HEK293 (cell line): ENCODE measurements around the gene SPTLC1.

Experiments
- CTCF ChIA-PET: fragments of 350-600 bp; formaldehyde crosslinking; extraction: SDS; loops from one replicate; lab custom pipeline; 2021; ENCODE audit warnings: antibody characterized with exemption; lab: Yijun Ruan, JAX
- POLR2A ChIA-PET: fragments of 300-600 bp; formaldehyde crosslinking; extraction: SDS; loops from one replicate; lab custom pipeline; 2020; ENCODE audit warnings: antibody characterized with exemption, inconsistent platforms; lab: Yijun Ruan, JAX
- H3K27ac ChIP-seq: fragments of 200-500 bp; sonication (Bioruptor generic); 2 replicates; pipeline ENCODE4 v1.5.1; 2014; ENCODE audit warnings: low read depth, low read length, control low read depth, inconsistent platforms; ENCODE audit errors: extremely low read depth
- H3K36me3 ChIP-seq, 2 experiments: fragments of 200-500 bp in 1 of 2; sonication (Bioruptor generic) in 1 of 2; 1 replicate in 1 of 2; 2 replicates in 1 of 2; pipeline ENCODE4 v1.5.1; 2014 to 2017; ENCODE audit warnings: inconsistent platforms in 2 of 2, low read length in 2 of 2; ENCODE audit not compliant: control insufficient read depth in 2 of 2, insufficient read depth in 1 of 2
- H3K4me1 ChIP-seq: fragments of 200-500 bp; sonication (Bioruptor generic); 2 replicates; pipeline ENCODE4 v1.5.1; 2014; ENCODE audit warnings: mild to moderate bottlenecking, low read length, inconsistent platforms; ENCODE audit not compliant: control insufficient read depth, insufficient read depth
- H3K4me3 ChIP-seq: 2 replicates; pipeline ENCODE4 v1.5.1; 2011; ENCODE audit warnings: low read depth, mild to moderate bottlenecking, control low read depth, low read length, moderate library complexity
- H3K9me3 ChIP-seq: fragments of 200-500 bp; sonication (Bioruptor generic); 2 replicates; pipeline ENCODE4 v1.5.1; 2014; ENCODE audit warnings: low read depth, low read length, inconsistent platforms; ENCODE audit not compliant: control insufficient read depth, insufficient read depth
- BCL11A ChIP-seq: fragments of 450-650 bp; formaldehyde crosslinking; IDR thresholded peaks from 2 replicates; pipeline ENCODE4 v1.5.1; 2016; ENCODE audit warnings: low read depth, missing biosample characterization, missing genetic modification characterization
- BCL6B ChIP-seq: fragments of 450-650 bp; formaldehyde crosslinking; IDR thresholded peaks from 2 replicates; pipeline ENCODE4 v1.5.1; 2017; ENCODE audit warnings: missing biosample characterization, missing genetic modification characterization
- FEZF1 ChIP-seq: fragments of 450-650 bp; formaldehyde crosslinking; IDR thresholded peaks from 2 replicates; pipeline ENCODE4 v1.5.1; 2016; ENCODE audit warnings: missing biosample characterization, missing genetic modification characterization
- HOXA7 ChIP-seq: sonication (generic); formaldehyde crosslinking; IDR thresholded peaks from 2 replicates; pipeline ENCODE4 v1.8.1; 2022; ENCODE audit warnings: missing genetic modification reagents, borderline replicate concordance
- HOXC10 ChIP-seq: sonication (generic); formaldehyde crosslinking; IDR thresholded peaks from 2 replicates; pipeline ENCODE4 v1.8.1; 2023; ENCODE audit warnings: mild to moderate bottlenecking, missing genetic modification reagents
- KLF8 ChIP-seq: fragments of 450-650 bp; formaldehyde crosslinking; IDR thresholded peaks from 2 replicates; pipeline ENCODE4 v1.5.1; 2016; ENCODE audit warnings: missing biosample characterization, missing genetic modification characterization
- SP2 ChIP-seq: fragments of 450-650 bp; formaldehyde crosslinking; IDR thresholded peaks from 2 replicates; pipeline ENCODE4 v1.5.1; 2016; ENCODE audit warnings: missing biosample characterization, missing genetic modification characterization
- ZBTB48 ChIP-seq: fragments of 450-650 bp; formaldehyde crosslinking; IDR thresholded peaks from 2 replicates; pipeline ENCODE4 v1.5.1; 2016; ENCODE audit warnings: missing biosample characterization, missing genetic modification characterization
- ZBTB49 ChIP-seq: fragments of 450-650 bp; formaldehyde crosslinking; IDR thresholded peaks from 2 replicates; pipeline ENCODE4 v1.5.1; 2016; ENCODE audit warnings: missing biosample characterization, missing genetic modification characterization, low read depth
- ZNF16 ChIP-seq: fragments of 450-650 bp; formaldehyde crosslinking; IDR thresholded peaks from 2 replicates; pipeline ENCODE4 v1.5.1; 2016; ENCODE audit warnings: low read depth, missing biosample characterization, missing genetic modification characterization
- ZNF174 ChIP-seq: fragments of 450-650 bp; formaldehyde crosslinking; IDR thresholded peaks from 2 replicates; pipeline ENCODE4 v1.5.0; 2017; ENCODE audit warnings: missing biosample characterization, mild to moderate bottlenecking, missing genetic modification characterization
- ZNF184 ChIP-seq: fragments of 450-650 bp; IDR thresholded peaks from 2 replicates; pipeline ENCODE4 v1.5.1; 2018; ENCODE audit warnings: missing biosample characterization, mild to moderate bottlenecking, missing genetic modification characterization
- ZNF211 ChIP-seq: fragments of 450-650 bp; formaldehyde crosslinking; IDR thresholded peaks from 2 replicates; pipeline ENCODE4 v1.5.1; 2016; ENCODE audit warnings: low read depth, missing biosample characterization, missing genetic modification characterization
- ZNF354C ChIP-seq: fragments of 450-650 bp; formaldehyde crosslinking; IDR thresholded peaks from 2 replicates; pipeline ENCODE4 v1.5.1; 2016; ENCODE audit warnings: missing biosample characterization, missing genetic modification characterization, low read depth, borderline replicate concordance
- ZNF423 ChIP-seq: fragments of 450-650 bp; formaldehyde crosslinking; IDR thresholded peaks from 2 replicates; pipeline ENCODE4 v1.5.1; 2016; ENCODE audit warnings: missing biosample characterization, missing genetic modification characterization
- ZNF433 ChIP-seq: fragments of 450-650 bp; formaldehyde crosslinking; IDR thresholded peaks from 2 replicates; pipeline ENCODE4 v1.5.1; 2016; ENCODE audit warnings: missing biosample characterization, missing genetic modification characterization, low read depth
- ZNF514 ChIP-seq: fragments of 450-650 bp; formaldehyde crosslinking; IDR thresholded peaks from 2 replicates; pipeline ENCODE4 v1.5.1; 2016; ENCODE audit warnings: missing biosample characterization, missing genetic modification characterization
- ZNF555 ChIP-seq: fragments of 450-650 bp; formaldehyde crosslinking; conservative IDR thresholded peaks from 2 replicates; pipeline ENCODE4 v1.5.1; 2017; ENCODE audit warnings: missing biosample characterization, mild to moderate bottlenecking, missing genetic modification characterization, inconsistent platforms
- ZNF571 ChIP-seq: fragments of 450-650 bp; formaldehyde crosslinking; IDR thresholded peaks from 2 replicates; pipeline ENCODE4 v1.5.0; 2017; ENCODE audit warnings: missing biosample characterization, missing genetic modification characterization
- ZNF776 ChIP-seq: fragments of 450-650 bp; formaldehyde crosslinking; IDR thresholded peaks from 2 replicates; pipeline ENCODE4 v1.5.0; 2017; ENCODE audit warnings: missing biosample characterization, missing genetic modification characterization, borderline replicate concordance
- ZNF777 ChIP-seq: fragments of 450-650 bp; formaldehyde crosslinking; IDR thresholded peaks from 2 replicates; pipeline ENCODE4 v1.5.1; 2017; ENCODE audit warnings: missing biosample characterization, missing genetic modification characterization, borderline replicate concordance
- ZNF785 ChIP-seq: fragments of 450-650 bp; formaldehyde crosslinking; IDR thresholded peaks from 2 replicates; pipeline ENCODE4 v1.5.1; 2016; ENCODE audit warnings: missing biosample characterization, missing genetic modification characterization
- TF ChIP-seq, protein P1 (sequence below): fragments of 450-650 bp; formaldehyde crosslinking; IDR thresholded peaks from 2 replicates; pipeline ENCODE4 v1.5.1; 2016; ENCODE audit warnings: missing biosample characterization, missing genetic modification characterization
- TF ChIP-seq, protein P2 (sequence below): fragments of 450-650 bp; formaldehyde crosslinking; IDR thresholded peaks from 2 replicates; pipeline ENCODE4 v1.5.1; 2016; ENCODE audit warnings: missing biosample characterization, missing genetic modification characterization
- TF ChIP-seq, protein P3 (sequence below): fragments of 450-650 bp; formaldehyde crosslinking; IDR thresholded peaks from 2 replicates; pipeline ENCODE4 v1.5.1; 2016; ENCODE audit warnings: missing biosample characterization, missing genetic modification characterization
- TF ChIP-seq, protein P4 (sequence below): fragments of 450-650 bp; formaldehyde crosslinking; IDR thresholded peaks from 2 replicates; pipeline ENCODE4 v1.5.1; 2016; ENCODE audit warnings: missing biosample characterization, missing genetic modification characterization

Gene SPTLC1

DNA sequence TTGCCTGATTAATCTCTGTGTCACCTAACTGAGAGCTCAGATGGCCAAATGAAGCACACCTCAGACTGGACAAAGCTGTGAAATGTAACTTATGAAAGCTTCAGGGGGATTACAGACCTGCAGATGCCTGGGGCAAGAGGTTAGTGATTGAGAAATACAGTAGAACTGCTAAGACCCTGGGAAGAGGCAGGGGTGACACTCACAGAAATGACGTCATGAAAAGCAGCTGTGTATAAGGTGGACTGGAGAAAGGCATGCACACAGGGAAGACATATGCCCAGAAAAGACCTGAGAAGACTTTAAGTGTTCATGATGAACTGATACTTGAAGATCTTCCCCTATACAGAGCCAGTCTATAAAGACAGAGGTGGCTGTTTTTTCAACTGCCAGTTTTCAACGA is 49.3 kb upstream of the SPTLC1 start:
- TF ChIP-seq ZBTB49 (tag by site-specific recombination), result no peak
- no peak for TF ChIP-seq ZNF514 (tag by site-specific recombination)
- TF ChIP-seq ZNF423 (tag by site-specific recombination), result no peak
- TF ChIP-seq, protein P1, sequence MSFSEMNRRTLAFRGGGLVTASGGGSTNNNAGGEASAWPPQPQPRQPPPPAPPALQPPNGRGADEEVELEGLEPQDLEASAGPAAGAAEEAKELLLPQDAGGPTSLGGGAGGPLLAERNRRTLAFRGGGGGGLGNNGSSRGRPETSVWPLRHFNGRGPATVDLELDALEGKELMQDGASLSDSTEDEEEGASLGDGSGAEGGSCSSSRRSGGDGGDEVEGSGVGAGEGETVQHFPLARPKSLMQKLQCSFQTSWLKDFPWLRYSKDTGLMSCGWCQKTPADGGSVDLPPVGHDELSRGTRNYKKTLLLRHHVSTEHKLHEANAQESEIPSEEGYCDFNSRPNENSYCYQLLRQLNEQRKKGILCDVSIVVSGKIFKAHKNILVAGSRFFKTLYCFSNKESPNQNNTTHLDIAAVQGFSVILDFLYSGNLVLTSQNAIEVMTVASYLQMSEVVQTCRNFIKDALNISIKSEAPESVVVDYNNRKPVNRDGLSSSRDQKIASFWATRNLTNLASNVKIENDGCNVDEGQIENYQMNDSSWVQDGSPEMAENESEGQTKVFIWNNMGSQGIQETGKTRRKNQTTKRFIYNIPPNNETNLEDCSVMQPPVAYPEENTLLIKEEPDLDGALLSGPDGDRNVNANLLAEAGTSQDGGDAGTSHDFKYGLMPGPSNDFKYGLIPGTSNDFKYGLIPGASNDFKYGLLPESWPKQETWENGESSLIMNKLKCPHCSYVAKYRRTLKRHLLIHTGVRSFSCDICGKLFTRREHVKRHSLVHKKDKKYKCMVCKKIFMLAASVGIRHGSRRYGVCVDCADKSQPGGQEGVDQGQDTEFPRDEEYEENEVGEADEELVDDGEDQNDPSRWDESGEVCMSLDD (tag by site-specific recombination), result no peak
- no peak for TF ChIP-seq FEZF1 (tag by site-specific recombination)
- no peak for TF ChIP-seq ZNF16 (tag by site-specific recombination)
- TF ChIP-seq ZNF777, result no peak
- no peak for TF ChIP-seq ZNF174
- no peak for TF ChIP-seq ZBTB48 (tag by site-specific recombination)
- TF ChIP-seq ZNF354C, result no peak
- no peak for TF ChIP-seq HOXA7 (CRISPR knock-in tag)
- TF ChIP-seq, protein P2, sequence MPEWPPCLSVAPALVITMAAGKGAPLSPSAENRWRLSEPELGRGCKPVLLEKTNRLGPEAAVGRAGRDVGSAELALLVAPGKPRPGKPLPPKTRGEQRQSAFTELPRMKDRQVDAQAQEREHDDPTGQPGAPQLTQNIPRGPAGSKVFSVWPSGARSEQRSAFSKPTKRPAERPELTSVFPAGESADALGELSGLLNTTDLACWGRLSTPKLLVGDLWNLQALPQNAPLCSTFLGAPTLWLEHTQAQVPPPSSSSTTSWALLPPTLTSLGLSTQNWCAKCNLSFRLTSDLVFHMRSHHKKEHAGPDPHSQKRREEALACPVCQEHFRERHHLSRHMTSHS (tag by site-specific recombination), result no peak
- TF ChIP-seq ZNF555, result no peak
- no peak for TF ChIP-seq ZNF211
- TF ChIP-seq ZNF785 (tag by site-specific recombination), result no peak
- no peak for TF ChIP-seq ZNF571 (tag by site-specific recombination)
- TF ChIP-seq ZNF433 (tag by site-specific recombination), result no peak
- TF ChIP-seq ZNF776 (tag by site-specific recombination), result no peak
- TF ChIP-seq SP2 (tag by site-specific recombination), result no peak
- no peak for TF ChIP-seq BCL6B
- no peak overlapping the region for H3K4me3 ChIP-seq
- no peaks in the 10 kb centered on the region for H3K4me1 ChIP-seq
- ChIA-PET CTCF (interaction anchor here (1.0 to 1.2 kb wide), 3 partner anchors 9 to 26 kb away, joined by 3 to 7 read pairs (median 3); no protein-coding TSS in a partner anchor), POLR2A (no interaction called here)
- no peak overlapping the region for H3K27ac ChIP-seq
- H3K9me3 ChIP-seq, result no peaks in the 10 kb centered on the region
- H3K36me3 ChIP-seq, result no peaks in the 10 kb centered on the region

GRCh38 chr9:92163276-92163675 is 48.1 kb upstream of the SPTLC1 start:
- no peaks in the 10 kb centered on the region for H3K36me3 ChIP-seq
- ChIA-PET CTCF (interaction anchor here (1.2 kb wide), 2 partner anchors 22 to 25 kb away, joined by 4 to 7 read pairs; no protein-coding TSS in a partner anchor), POLR2A (no interaction called here)
- no peaks in the 10 kb centered on the region for H3K4me1 ChIP-seq
- no peak overlapping the region for H3K27ac ChIP-seq
- H3K9me3 ChIP-seq, result no peaks in the 10 kb centered on the region
- no peak overlapping the region for H3K4me3 ChIP-seq
- TF ChIP-seq, protein P3, sequence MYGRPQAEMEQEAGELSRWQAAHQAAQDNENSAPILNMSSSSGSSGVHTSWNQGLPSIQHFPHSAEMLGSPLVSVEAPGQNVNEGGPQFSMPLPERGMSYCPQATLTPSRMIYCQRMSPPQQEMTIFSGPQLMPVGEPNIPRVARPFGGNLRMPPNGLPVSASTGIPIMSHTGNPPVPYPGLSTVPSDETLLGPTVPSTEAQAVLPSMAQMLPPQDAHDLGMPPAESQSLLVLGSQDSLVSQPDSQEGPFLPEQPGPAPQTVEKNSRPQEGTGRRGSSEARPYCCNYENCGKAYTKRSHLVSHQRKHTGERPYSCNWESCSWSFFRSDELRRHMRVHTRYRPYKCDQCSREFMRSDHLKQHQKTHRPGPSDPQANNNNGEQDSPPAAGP, result no peak
- TF ChIP-seq, protein P4, sequence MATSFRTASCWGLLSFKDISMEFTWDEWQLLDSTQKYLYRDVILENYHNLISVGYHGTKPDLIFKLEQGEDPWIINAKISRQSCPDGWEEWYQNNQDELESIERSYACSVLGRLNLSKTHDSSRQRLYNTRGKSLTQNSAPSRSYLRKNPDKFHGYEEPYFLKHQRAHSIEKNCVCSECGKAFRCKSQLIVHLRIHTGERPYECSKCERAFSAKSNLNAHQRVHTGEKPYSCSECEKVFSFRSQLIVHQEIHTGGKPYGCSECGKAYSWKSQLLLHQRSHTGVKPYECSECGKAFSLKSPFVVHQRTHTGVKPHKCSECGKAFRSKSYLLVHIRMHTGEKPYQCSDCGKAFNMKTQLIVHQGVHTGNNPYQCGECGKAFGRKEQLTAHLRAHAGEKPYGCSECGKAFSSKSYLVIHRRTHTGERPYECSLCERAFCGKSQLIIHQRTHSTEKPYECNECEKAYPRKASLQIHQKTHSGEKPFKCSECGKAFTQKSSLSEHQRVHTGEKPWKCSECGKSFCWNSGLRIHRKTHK (tag by site-specific recombination), result no peak
- TF ChIP-seq HOXC10 (CRISPR knock-in tag), result no peak
- no peak for TF ChIP-seq ZNF184 (tag by site-specific recombination)
- TF ChIP-seq KLF8 (tag by site-specific recombination), result no peak
- no peak for TF ChIP-seq BCL11A
